ENCODE results near the gene PGLYRP3. TPM values are rescaled to one million over a fixed set of nuclear protein-coding genes. Genes with fewer than 3 reads are reported as not detected.

The PGLYRP3 gene
- total and polyA plus RNA-seq, 2 of the 13 experiments (the other 11 are each of a cell fraction or from before 2014, with no cell fraction given) = not detected

DNA sequence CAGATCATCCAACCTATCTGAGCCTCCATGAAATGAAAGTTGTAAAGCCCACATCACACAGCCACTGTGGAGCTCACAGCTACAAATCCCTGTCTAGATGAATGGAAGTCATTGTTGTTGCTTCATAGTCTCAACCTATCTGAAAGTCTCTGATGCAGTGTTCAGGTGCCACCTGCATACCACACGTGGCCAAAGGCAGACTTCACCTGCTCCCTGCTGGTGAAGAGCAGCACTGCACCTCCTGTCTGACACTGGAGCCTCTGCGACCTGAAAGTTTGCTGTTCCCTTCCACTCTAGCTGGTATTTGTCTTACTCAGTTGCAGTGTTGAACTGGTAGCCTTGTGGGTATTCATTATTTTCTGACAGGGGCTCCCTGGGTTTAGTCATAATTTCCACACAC is 34.9 kb downstream of the PGLYRP3 start:
- 0% methylated on average over 2 of the region's 2 CpGs for WGBS (ENCODE audit: low lambda C conversion rate)
- no peaks in the 10 kb centered on the region for H3K79me2 ChIP-seq (ENCODE audit: insufficient read depth, low read length)
- ChIA-PET CTCF (ENCODE audit: low intra/inter-chr PET ratio, low total read pairs) (no interaction called here), POLR2A (no interaction called here)
- no TSS peak for BruUV-seq (replicated peaks)
- H3K9ac ChIP-seq (ENCODE audit: insufficient read depth, low read depth, low read length) = no peak overlapping the region
- H3K27ac ChIP-seq (ENCODE audit: extremely low read length, insufficient read depth, low read length) = no peak overlapping the region
- no peaks in the 10 kb centered on the region for H3K36me3 ChIP-seq (replicated peaks in 1 of 2; ENCODE audit: control insufficient read depth in 1 of 2, insufficient read depth in 2 of 2, low read length in 2 of 2)
- H3K4me3 ChIP-seq (replicated peaks in 1 of 3; ENCODE audit: insufficient read depth in 1 of 3, low read depth in 2 of 3, low read length in 3 of 3) = no peak overlapping the region
- H3K4me1 ChIP-seq (ENCODE audit: insufficient read depth, low read length) = no peaks in the 10 kb centered on the region
- ATAC-seq (peak; percentile 79), DNase-seq (ENCODE audit: low spot score) (peak; percentile 28), FAIRE-seq (no peak)
- in situ Hi-C loops (cut with HindIII; ENCODE audit: extremely low pct_ligation_motif_present, low pct_unique_long_range_greater_than_20kb) (no loop called here), intact Hi-C loops (cut with micrococcal nuclease; ENCODE audit: unreplicated experiment) (no loop called here)
- no peaks in the 10 kb centered on the region for H4K20me1 ChIP-seq (ENCODE audit: insufficient read depth, low read length)
- H3K27me3 ChIP-seq (ENCODE audit: control insufficient read depth in 1 of 2, insufficient read depth in 2 of 2, low read length in 2 of 2) = peaks cover 0 to 3% of the 10 kb centered on the region in 2 experiments; a peak in 1 of 5 replicates
- no peaks in the 10 kb centered on the region for H3K9me3 ChIP-seq (ENCODE audit: low read length)
- no peak overlapping the region for H3K4me2 ChIP-seq (ENCODE audit: low read depth, low read length)
- H2AFZ ChIP-seq (ENCODE audit: low read length) = no peak overlapping the region
- TF ChIP-seq FOSL1 (CRISPR knock-in tag; IDR thresholded peaks at IDR 0.05; ENCODE audit: borderline replicate concordance) (no peak), FOXA3 (CRISPR knock-in tag; IDR thresholded peaks at IDR 0.05) (no peak), TEAD3 (CRISPR knock-in tag; optimal IDR thresholded peaks at IDR 0.05; ENCODE audit: borderline replicate concordance) (peak; percentile 31), ZMAT3 (CRISPR knock-in tag; conservative IDR thresholded peaks at IDR 0.05) (no peak), ZNF776 (CRISPR knock-in tag; IDR thresholded peaks at IDR 0.05) (no peak), EP300 (IDR thresholded peaks at IDR 0.05; ENCODE audit: low read depth in 2 of 2, low read length in 2 of 2) (no peak), EP300 (CRISPR knock-in tag; IDR thresholded peaks at IDR 0.05; ENCODE audit: borderline replicate concordance) (no peak), TSC22D2 (CRISPR knock-in tag; IDR thresholded peaks at IDR 0.05; ENCODE audit: borderline replicate concordance) (no peak), SAP130 (CRISPR knock-in tag; IDR thresholded peaks at IDR 0.05; ENCODE audit: low read depth) (no peak), NR2F6 (IDR thresholded peaks at IDR 0.05) (no peak), NR2F6 (CRISPR knock-in tag; IDR thresholded peaks at IDR 0.05) (no peak), ZNF432 (CRISPR knock-in tag; IDR thresholded peaks at IDR 0.05; ENCODE audit: borderline replicate concordance) (no peak), SOX6 (IDR thresholded peaks at IDR 0.05) (no peak), SOX6 (CRISPR knock-in tag; IDR thresholded peaks at IDR 0.05) (no peak), POLR2AphosphoS2 (IDR thresholded peaks at IDR 0.05; ENCODE audit: low read depth, low read length) (no peak), RFX1 (IDR thresholded peaks at IDR 0.05) (no peak), SRF (IDR thresholded peaks at IDR 0.05; ENCODE audit: low read depth, low read length) (no peak), ZNF256 (CRISPR knock-in tag; conservative IDR thresholded peaks at IDR 0.05) (no peak), ZNF747 (CRISPR knock-in tag; IDR thresholded peaks at IDR 0.05; ENCODE audit: borderline replicate concordance) (no peak), HOXA3 (CRISPR knock-in tag; IDR thresholded peaks at IDR 0.05) (no peak), MYC (CRISPR knock-in tag; IDR thresholded peaks at IDR 0.05; ENCODE audit: borderline replicate concordance) (peak; percentile 36; the same call in 1 of the 2 replicates), STAG1 (CRISPR knock-in tag; IDR thresholded peaks at IDR 0.05) (peak; percentile 45), MIER2 (CRISPR knock-in tag; IDR thresholded peaks at IDR 0.05) (no peak)
- TF ChIP-seq, protein P1, sequence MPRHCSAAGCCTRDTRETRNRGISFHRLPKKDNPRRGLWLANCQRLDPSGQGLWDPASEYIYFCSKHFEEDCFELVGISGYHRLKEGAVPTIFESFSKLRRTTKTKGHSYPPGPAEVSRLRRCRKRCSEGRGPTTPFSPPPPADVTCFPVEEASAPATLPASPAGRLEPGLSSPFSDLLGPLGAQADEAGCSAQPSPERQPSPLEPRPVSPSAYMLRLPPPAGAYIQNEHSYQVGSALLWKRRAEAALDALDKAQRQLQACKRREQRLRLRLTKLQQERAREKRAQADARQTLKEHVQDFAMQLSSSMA (CRISPR knock-in tag; IDR thresholded peaks at IDR 0.05) = no peak
- TF ChIP-seq, protein P2, sequence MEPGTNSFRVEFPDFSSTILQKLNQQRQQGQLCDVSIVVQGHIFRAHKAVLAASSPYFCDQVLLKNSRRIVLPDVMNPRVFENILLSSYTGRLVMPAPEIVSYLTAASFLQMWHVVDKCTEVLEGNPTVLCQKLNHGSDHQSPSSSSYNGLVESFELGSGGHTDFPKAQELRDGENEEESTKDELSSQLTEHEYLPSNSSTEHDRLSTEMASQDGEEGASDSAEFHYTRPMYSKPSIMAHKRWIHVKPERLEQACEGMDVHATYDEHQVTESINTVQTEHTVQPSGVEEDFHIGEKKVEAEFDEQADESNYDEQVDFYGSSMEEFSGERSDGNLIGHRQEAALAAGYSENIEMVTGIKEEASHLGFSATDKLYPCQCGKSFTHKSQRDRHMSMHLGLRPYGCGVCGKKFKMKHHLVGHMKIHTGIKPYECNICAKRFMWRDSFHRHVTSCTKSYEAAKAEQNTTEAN (CRISPR knock-in tag; conservative IDR thresholded peaks at IDR 0.05) = no peak
- TF ChIP-seq, protein P3, sequence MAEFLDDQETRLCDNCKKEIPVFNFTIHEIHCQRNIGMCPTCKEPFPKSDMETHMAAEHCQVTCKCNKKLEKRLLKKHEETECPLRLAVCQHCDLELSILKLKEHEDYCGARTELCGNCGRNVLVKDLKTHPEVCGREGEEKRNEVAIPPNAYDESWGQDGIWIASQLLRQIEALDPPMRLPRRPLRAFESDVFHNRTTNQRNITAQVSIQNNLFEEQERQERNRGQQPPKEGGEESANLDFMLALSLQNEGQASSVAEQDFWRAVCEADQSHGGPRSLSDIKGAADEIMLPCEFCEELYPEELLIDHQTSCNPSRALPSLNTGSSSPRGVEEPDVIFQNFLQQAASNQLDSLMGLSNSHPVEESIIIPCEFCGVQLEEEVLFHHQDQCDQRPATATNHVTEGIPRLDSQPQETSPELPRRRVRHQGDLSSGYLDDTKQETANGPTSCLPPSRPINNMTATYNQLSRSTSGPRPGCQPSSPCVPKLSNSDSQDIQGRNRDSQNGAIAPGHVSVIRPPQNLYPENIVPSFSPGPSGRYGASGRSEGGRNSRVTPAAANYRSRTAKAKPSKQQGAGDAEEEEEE (CRISPR knock-in tag; IDR thresholded peaks at IDR 0.05; ENCODE audit: borderline replicate concordance) = no peak
